KOPT-K1 (cell line): ENCODE measurements around the gene TMEM163.

Experiments used
- H3K27ac ChIP-seq: fragments of 200-600 bp; sonication (generic); 2 replicates; pipeline ENCODE4 v1.5.1; 2016; ENCODE audit warnings: antibody characterized with exemption, mild to moderate bottlenecking, low read depth, low read length; ENCODE audit not compliant: poor library complexity, severe bottlenecking
- H3K36me3 ChIP-seq: fragments of 200-600 bp; sonication (generic); 2 replicates; pipeline ENCODE4 v1.5.1; 2017; ENCODE audit warnings: antibody characterized with exemption, mild to moderate bottlenecking, low read length, moderate library complexity; ENCODE audit not compliant: insufficient read depth
- H3K9me3 ChIP-seq: fragments of 200-600 bp; sonication (generic); 2 replicates; pipeline ENCODE4 v1.5.1; 2017; ENCODE audit warnings: antibody characterized with exemption, low read length, mild to moderate bottlenecking; ENCODE audit not compliant: insufficient read depth, poor library complexity, severe bottlenecking

TMEM163 gene

GRCh38 chr2:134452042-134452733 is 266.6 kb downstream of the TMEM163 start:
- H3K27ac ChIP-seq, result no peak overlapping the region
- H3K9me3 ChIP-seq, result no peaks in the 10 kb centered on the region
- peaks cover 28% of the 10 kb centered on the region; the same call in 1 of the 2 replicates for H3K36me3 ChIP-seq

GRCh38 chr2:134451347-134451630 is 267.5 kb downstream of the TMEM163 start:
- Histone ChIP-seq H3K27ac (no peak overlapping the region), H3K36me3 (peaks cover 24% of the 10 kb centered on the region; the same call in 1 of the 2 replicates), H3K9me3 (no peaks in the 10 kb centered on the region)

DNA sequence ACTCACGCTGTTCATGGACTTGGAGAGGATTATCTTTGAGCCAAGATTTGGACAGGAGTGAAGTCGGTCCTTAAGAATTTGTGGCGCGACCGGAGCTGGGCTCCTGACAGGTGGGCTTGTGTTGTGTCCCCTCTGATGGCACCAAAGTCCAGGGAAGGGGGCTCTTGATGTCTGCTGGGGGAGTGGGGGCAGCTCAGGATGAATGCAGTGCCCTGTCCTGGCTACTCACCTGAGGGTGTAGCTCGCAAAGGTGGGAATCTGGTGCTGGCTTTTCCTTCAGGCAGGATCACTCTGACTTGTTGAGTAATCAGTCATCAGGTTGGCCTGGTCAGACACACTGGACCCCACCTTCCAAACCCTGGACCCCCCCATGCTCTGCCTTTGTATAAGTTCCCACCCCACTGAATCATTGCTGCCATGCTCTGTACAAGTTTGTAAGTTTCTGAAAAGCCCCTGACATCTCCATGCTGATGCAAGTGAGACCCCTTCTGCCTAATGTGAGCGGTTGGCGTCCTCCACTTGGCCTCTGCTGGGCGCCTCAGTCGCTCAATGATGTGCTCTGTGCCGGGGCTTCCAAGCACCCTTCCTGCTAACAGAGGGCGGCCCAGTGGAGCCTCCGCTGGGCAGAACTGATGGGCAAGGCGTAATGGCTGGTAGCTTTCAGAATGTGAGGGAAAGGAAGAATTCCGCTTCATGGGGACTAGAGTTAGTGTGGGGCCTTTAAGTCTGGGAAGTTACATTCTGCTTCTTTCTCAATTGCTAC is 268.9 kb downstream of the TMEM163 start:
- no peak overlapping the region for H3K27ac ChIP-seq
- peaks cover 14% of the 10 kb centered on the region; the same call in 1 of the 2 replicates for H3K36me3 ChIP-seq
- H3K9me3 ChIP-seq, result no peaks in the 10 kb centered on the region

DNA sequence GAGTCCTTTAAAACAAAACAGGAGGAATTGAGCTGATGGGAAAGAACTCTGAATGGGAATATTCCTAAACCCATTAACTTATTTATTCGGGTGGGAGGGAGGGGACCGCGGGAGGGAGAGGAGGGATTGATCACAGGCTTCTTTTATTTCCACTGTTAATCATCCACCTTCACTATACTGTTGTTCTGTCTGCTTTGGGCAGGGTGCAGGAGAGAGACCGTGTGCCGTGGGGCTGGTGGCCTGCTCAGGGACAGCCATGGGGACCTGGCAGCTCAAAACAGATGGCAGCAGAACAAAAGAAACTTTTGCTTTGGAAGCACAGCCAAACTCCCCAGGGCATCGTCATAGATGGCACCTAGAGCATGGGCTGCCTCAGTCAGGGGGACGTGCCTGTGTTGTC is 269.6 kb downstream of the TMEM163 start:
- Histone ChIP-seq H3K36me3 (peaks cover 15% of the 10 kb centered on the region; the same call in 1 of the 2 replicates), H3K27ac (no peak overlapping the region), H3K9me3 (no peaks in the 10 kb centered on the region)

- Histone ChIP-seq H3K27ac (no peak overlapping the region), H3K9me3 (no peaks in the 10 kb centered on the region), H3K36me3 (peaks cover 20% of the 10 kb centered on the region; the same call in 1 of the 2 replicates)
These were observed 270.1 kb downstream of the TMEM163 start for GRCh38 chr2:134448650-134449049.

DNA sequence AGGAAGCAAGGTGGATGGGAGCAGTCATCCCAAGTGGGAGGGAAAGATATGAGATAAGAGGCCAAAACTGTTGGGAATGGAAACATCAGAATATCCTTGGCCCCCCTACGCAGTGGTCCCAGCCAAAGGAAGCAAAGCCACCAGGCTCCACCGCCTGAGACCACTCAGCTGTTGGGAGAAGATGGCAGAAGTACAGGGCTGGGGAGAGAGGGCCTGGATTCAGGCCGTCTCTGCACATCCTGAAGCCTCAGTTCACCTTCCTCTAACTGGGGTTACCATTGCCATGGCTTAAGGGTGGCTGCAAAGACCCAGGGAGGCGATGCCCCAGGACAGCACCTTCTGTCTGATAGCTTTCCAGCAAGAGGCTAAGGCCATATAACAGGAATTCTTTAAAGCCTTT is 271.1 kb downstream of the TMEM163 start:
- Histone ChIP-seq H3K27ac (no peak overlapping the region), H3K36me3 (peaks cover 19% of the 10 kb centered on the region; the same call in 1 of the 2 replicates)

DNA sequence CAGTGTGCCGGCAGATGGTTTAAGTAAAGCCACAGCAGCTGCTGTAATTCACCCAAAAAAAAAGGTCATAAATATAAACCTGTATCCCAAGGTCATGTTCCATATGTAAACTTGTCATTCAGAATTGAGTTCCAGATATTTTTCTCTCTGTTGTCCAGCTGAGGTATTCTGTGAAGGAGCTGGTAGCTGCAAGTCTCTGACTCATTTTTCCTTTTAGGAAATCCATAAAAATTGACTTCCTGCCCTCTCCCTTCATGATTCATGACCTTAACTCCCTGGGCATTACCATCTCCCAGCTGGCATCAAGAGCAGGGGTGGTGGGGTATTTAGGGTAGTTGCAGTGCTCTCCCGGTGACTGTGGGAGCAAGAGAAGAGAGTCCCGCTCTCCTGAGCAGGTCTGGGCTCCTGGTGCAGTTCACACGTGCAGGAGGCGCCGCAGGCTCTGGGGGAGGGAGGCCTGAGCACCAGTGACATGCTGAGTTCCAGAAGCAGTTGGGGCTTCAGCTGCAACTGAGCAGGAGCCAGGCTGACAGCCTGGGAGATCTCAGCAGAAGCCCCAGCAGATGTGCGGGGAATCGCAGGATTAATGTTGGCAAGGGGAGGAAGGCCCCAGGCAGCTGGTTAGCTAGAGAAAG is 272.3 kb downstream of the TMEM163 start:
- H3K27ac ChIP-seq, result no peak overlapping the region
- no peaks in the 10 kb centered on the region for H3K9me3 ChIP-seq

More for the DNA sequence above, 271.1 kb downstream of the TMEM163 start:
- no peaks in the 10 kb centered on the region for H3K9me3 ChIP-seq

DNA sequence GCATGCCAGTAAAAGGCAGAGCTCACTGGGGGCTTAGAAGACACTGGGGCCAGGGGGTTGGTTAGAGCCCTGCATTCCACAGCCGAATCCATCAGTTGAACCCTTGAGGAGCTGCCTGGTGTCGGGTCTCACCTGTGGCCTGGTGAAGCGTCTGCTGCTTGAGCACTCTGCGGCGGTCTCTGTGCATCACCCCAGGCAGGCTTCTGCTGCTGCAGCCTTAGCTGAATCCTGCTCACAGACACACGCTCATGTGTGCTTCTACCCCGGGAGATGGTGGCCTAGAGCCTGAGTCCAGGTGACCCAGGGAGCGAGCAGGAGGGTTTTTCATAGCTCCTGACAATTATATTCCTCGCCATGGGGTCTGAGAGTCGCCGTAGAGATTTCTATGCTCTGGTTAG is 272.8 kb downstream of the TMEM163 start:
- Histone ChIP-seq H3K36me3 (peaks cover 24% of the 10 kb centered on the region; the same call in 1 of the 2 replicates), H3K27ac (no peak overlapping the region)

More for the DNA sequence above, 272.3 kb downstream of the TMEM163 start:
- peaks cover 24% of the 10 kb centered on the region; the same call in 1 of the 2 replicates for H3K36me3 ChIP-seq

GRCh38 chr2:134445116-134445515 is 273.7 kb downstream of the TMEM163 start:
- peaks cover 24% of the 10 kb centered on the region; the same call in 1 of the 2 replicates for H3K36me3 ChIP-seq
- no peaks in the 10 kb centered on the region for H3K9me3 ChIP-seq
- no peak overlapping the region for H3K27ac ChIP-seq

More for the DNA sequence above, 272.8 kb downstream of the TMEM163 start:
- no peaks in the 10 kb centered on the region for H3K9me3 ChIP-seq

DNA sequence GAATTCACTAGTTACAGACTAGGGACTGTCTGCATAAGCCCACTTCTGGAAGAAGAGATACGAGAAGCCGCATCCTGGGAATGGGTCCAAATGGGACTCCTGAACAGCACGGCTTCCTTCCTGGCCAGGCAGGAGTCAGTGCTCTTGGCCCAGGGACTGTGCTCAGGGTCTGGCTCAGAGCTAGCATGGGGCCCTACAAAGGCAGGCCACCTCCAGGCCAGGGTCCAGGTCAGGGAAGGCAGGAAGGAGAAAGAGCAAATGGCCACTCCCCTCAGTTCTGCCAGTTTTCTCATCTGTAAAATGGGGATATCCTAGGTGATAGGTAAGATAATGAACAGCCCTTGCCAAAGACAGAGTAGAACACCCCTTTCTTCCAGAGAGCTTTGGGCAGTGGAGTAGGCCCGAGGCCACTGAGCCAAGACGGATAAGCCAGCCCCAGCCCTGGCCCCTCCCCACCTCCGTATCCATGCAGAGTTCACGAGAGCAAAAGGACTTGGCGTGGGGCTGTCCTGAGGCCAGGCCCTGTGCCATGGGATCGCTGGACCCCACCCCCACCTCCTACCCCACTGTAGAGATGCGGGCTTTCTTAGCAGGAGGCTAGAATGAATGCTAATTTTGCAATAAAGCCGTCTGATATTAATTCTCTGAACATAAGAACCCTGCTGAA is 274.9 kb downstream of the TMEM163 start:
- Histone ChIP-seq H3K36me3 (peaks cover 15% of the 10 kb centered on the region; the same call in 1 of the 2 replicates), H3K27ac (no peak overlapping the region), H3K9me3 (no peaks in the 10 kb centered on the region)

- H3K9me3 ChIP-seq, result no peaks in the 10 kb centered on the region
- no peak overlapping the region for H3K27ac ChIP-seq
- H3K36me3 ChIP-seq, result peaks cover 20% of the 10 kb centered on the region; the same call in 1 of the 2 replicates
These were observed 277.5 kb downstream of the TMEM163 start for GRCh38 chr2:134441153-134441863.

GRCh38 chr2:134440336-134440909 is 278.4 kb downstream of the TMEM163 start:
- no peaks in the 10 kb centered on the region for H3K9me3 ChIP-seq
- H3K36me3 ChIP-seq, result peaks cover 24% of the 10 kb centered on the region; the same call in 1 of the 2 replicates
- no peak overlapping the region for H3K27ac ChIP-seq

DNA sequence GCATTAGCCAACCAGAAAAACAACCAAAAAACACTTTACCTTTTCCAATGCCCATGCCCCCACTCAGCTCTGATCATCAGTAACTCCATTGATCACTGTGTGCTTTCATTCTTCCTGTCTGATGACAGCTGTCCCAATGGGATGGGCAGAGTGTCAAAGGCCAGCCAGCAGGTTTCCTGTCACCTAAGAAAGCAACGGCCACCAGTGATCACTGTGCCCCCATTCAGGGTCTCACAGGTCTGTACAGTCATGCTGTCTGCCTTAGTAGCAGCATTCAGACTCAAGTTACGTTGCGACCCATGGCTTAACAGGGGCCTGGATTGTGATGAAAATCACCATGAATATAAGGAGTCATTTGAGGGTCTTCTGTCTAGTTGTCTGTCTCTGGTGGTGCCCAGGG is 280.4 kb downstream of the TMEM163 start:
- Histone ChIP-seq H3K27ac (no peak overlapping the region), H3K36me3 (peaks cover 28% of the 10 kb centered on the region; the same call in 1 of the 2 replicates), H3K9me3 (no peaks in the 10 kb centered on the region)

GRCh38 chr2:134436706-134437105 is 282.1 kb downstream of the TMEM163 start:
- Histone ChIP-seq H3K9me3 (no peaks in the 10 kb centered on the region), H3K27ac (no peak overlapping the region), H3K36me3 (peaks cover 23% of the 10 kb centered on the region; the same call in 1 of the 2 replicates)
